Suppressor macrophage treated with lipopolysaccharide for 4 hours (primary cell): ENCODE data around the gene TAF4.
A peak's percentile ranks its signal among the peaks of the same experiment; 100 is the strongest.
"Not testable (repeated sequence)": the region's sequence is repeated elsewhere in the genome, so short reads cannot be mapped to it uniquely, and the experiment has no call there.

Source experiments
- DNase-seq: peaks from one replicate; pipeline ENCODE4 v3.0.0-alpha.2; 2020

The TAF4 gene

GRCh38 chr20:62001178-62001715, 64.4 kb downstream of the TAF4 start:
- DNase-seq: no peak

GRCh38 chr20:61998343-61999121, 67.1 kb downstream of the TAF4 start:
- no peak for DNase-seq

- no peak for DNase-seq
These were observed 67.8 kb downstream of the TAF4 start for GRCh38 chr20:61997891-61998290.

- no peak for DNase-seq
These were observed 68.3 kb downstream of the TAF4 start for GRCh38 chr20:61997372-61997771.

GRCh38 chr20:61994546-61994945, 71.1 kb downstream of the TAF4 start:
- no peak for DNase-seq

GRCh38 chr20:61993058-61993457, 72.6 kb downstream of the TAF4 start:
- no peak for DNase-seq

- no peak for DNase-seq
These were observed 74.2 kb downstream of the TAF4 start for GRCh38 chr20:61991476-61991875.

- no peak for DNase-seq
These were observed 75.2 kb downstream of the TAF4 start for GRCh38 chr20:61990484-61990883.

GRCh38 chr20:61989741-61990140, 75.9 kb downstream of the TAF4 start:
- DNase-seq: no peak

GRCh38 chr20:61988665-61989064, 77.0 kb downstream of the TAF4 start:
- no peak for DNase-seq

- DNase-seq: no peak
These were observed 78.8 kb downstream of the TAF4 start for GRCh38 chr20:61986762-61987321.

- no peak for DNase-seq
These were observed 80.6 kb downstream of the TAF4 start for GRCh38 chr20:61985096-61985495.

- DNase-seq: peak; percentile 27
These were observed 81.2 kb downstream of the TAF4 start for GRCh38 chr20:61984431-61984830.

GRCh38 chr20:61983965-61984364, 81.7 kb downstream of the TAF4 start:
- no peak for DNase-seq

GRCh38 chr20:61982951-61983315, 82.7 kb downstream of the TAF4 start:
- DNase-seq: no peak

GRCh38 chr20:61982191-61982950, 83.3 kb downstream of the TAF4 start:
- DNase-seq: no peak

GRCh38 chr20:61981691-61982090, 84.0 kb downstream of the TAF4 start:
- not testable (repeated sequence) for DNase-seq

- peak; percentile 60 for DNase-seq
These were observed 84.8 kb downstream of the TAF4 start for GRCh38 chr20:61980647-61981583.

- DNase-seq: no peak
These were observed 85.7 kb downstream of the TAF4 start for GRCh38 chr20:61979701-61980635.

- no peak for DNase-seq
These were observed 86.6 kb downstream of the TAF4 start for GRCh38 chr20:61979090-61979489.

GRCh38 chr20:61978491-61978890, 87.2 kb downstream of the TAF4 start:
- DNase-seq: no peak

GRCh38 chr20:61977419-61977786, 88.3 kb downstream of the TAF4 start:
- no peak for DNase-seq
